Metanephros (tissue), 2 donors: ENCODE measurements around the gene C2CD2. TPM values are rescaled to one million over a fixed set of nuclear protein-coding genes. Genes with fewer than 3 reads are reported as not detected.

Experiments used
- small RNA-seq: library from RNA; depleted of rRNA; stranded (forward); fragments of <200 nt; gene quantifications from one replicate; pipeline ENCODE3, GENCODE V24; 2014; ENCODE audit warnings: low replicate concordance
- total RNA-seq: library from RNA; depleted of rRNA; stranded (reverse); fragments of >200 nt; gene quantifications from one replicate; pipeline ENCODE4 v1.2.3, GENCODE V29; 2014

Gene C2CD2
- 21.8 TPM for total RNA-seq

GRCh38 chr21:41953831-41954653 is at the start of gene C2CD2:
C2CD2 (minus strand) TSS chr21:41954018; CDS start chr21:41953648, 370 bp downstream.

GRCh38 chr21:41879190-41879998 is 74.4 kb downstream of the C2CD2 start, which contains the start of gene PRDM15:
PRDM15 (minus strand) TSS chr21:41879344; CDS start chr21:41860363, 18,981 bp downstream.

Small RNAs within 50 kb of the gene (small RNA-seq; reads per million reads assigned to genes)
- not detected for gene RF00334

Other genes with a start within 250 kb of the C2CD2 start
- 29.6 TPM for gene RIPK4, start 187.0 kb downstream of the C2CD2 start, total RNA-seq
- 8.1 TPM for gene PRDM15, start 74.7 kb downstream of the C2CD2 start, total RNA-seq
- gene ZBTB21, start 56.3 kb upstream of the C2CD2 start, total RNA-seq, result 11.9 TPM
- gene UMODL1, start 117.3 kb upstream of the C2CD2 start, total RNA-seq, result not detected